Activated CD8-positive, alpha-beta memory T cell treated with anti-CD3 and anti-CD28 coated beads for 1 hour (primary cell): ENCODE measurements around the gene STIL.
"Not testable (repeated sequence)": the region's sequence is repeated elsewhere in the genome, so short reads cannot be mapped to it uniquely, and the experiment has no call there.

Source experiments
- DNase-seq, 2 donors: peaks; one replicate each; pipeline ENCODE4 v3.0.0-alpha.2; 2020; ENCODE audit warnings: low read depth in 1 of 2; ENCODE audit errors: extremely low read depth in 1 of 2

Gene STIL

DNA sequence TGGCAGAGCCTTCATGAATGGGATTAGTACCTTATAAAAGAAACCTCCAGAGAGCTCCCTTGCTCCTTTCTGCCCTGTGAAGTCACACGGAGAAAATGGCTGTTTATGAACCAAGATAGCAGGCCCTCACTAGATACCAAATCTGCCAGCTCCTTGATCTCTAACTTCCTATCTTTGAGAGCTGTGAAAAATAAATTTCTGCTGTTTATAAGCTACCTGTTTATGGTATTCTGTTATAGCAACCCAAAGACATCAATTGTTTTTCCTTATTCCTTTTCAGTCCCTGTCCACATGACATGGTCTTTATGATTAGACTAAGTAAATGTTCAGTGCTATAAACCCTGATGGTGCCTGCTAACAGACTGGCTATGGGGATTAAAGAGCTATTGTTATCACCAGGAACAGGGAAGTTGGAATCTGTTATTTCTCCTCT, 9.7 kb upstream of the STIL start:
- DNase-seq: no peak

DNA sequence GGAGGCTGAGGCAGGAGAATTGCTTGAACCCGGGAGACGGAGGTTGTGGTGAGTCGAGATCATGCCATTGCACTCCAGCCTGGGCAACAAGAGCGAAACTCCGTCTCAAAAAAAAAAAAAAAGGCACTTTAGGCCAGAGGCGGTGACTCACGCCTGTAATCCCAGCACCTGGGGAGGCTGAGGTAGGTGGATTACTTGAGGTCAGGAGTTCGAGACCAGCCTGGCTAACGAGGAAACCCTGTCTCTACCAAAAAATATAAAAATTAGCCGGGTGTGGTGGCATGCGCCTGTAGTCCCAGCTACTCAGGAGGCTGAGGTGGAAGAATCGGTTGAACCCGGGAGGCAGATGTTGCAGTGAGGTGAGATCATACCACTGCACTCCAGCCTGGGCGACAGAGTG, 6.0 kb upstream of the STIL start:
- not testable (repeated sequence) for DNase-seq

DNA sequence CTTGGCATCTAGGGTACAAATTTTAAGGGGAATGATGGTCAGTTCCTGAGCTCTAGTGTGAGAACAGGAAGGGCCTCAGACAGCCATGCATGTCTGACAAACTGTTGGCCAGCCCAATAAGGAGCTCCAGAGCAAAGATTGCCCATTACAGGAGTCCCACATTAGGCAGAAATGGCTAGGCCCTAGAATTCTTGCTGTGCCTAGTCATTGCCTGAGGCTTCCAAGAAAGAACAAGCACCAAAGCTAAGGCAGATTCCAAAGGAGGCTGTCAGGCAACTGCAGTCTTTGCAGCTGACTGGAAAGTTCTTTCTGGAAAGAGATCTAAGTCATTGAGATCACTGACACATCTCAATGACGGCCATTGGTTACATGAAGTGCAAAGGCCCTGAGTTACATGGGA, 3.9 kb upstream of the STIL start:
- DNase-seq: no peak

DNA sequence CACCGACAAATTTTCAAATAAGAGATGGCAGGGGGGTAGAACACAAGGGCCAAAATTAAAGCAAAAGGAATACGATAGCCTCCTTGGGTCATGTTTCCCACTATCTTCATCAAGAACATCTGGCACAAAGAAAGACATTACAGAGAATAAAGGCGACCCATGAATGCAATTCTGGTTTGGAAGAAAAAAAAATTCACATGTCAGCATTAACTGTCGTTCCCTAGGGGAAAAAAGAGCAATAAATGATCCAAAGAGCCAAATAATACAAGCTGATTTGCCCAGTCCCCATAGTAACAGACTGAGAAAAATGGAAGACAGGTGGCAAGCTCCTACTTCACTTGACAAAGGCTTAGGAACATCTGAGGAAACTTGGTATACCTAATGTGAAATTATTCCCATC, 4.5 kb downstream of the STIL start:
- DNase-seq: no peak

DNA sequence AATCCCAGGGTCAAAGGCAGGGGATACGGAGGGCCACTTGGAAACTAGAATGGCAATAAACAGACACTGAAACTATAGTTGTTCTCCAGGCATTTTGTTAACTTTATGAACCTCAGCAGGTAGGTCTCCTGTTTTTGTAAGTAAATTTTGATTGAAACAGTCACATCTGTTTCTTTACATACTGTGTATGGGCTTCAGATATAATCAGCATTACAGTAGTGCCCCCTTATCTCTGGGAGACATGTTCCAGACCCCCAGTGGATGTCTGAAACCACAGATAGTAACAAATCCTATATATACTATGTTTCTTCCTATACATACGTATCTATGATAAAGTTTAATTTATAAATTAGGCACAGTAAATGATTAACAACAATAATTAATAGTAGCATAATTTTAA, 11.5 kb downstream of the STIL start:
- DNase-seq: no peak

DNA sequence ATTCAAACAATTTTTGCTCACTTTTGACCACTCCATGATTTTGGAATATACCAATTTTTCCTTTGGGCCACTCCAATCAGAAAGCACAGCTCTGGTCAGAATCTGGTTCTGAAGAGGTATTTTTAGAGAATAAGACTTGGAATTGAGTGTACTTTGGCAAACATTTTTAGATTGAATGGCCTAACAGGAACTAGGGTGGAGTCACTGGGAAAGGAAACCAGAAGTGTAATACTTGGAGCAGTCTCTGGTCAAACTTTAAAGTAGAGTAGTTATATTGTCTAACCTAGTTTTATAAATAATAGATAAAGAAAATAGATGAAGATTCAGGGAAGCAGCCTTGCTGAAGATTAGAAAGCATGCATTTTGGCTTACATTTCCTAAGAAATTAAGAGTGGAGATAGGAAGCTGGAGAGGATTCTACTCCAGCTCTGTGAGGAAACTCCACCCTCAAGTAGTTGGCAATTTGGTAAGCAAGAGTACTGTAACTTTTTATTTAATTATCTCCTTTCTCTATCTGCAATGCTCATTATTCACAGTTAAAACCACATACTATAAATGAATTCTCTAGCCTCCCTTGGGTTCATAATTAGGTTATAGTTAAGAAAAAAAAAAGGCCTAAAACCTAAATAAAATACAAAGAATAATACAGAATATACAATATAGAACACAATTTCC, 15.8 kb downstream of the STIL start:
- DNase-seq: no peak

DNA sequence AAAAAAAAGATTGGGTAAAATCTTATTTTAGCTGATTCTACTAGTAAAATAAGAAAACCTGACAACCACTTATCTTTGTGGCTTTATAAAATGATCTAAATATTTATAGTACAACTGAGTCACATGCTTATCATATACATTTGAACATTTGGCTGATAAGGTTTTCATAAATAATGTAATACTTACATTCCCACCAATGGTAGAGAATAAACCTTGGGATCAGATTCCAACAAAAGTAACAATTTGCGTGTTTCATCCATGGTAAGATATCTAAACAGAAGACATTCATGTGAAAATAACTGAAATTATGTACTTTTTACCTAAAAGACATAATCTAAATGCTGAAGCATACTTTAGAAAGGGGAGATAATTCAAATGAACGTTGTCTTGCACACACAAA, 18.4 kb downstream of the STIL start:
- no peak for DNase-seq

DNA sequence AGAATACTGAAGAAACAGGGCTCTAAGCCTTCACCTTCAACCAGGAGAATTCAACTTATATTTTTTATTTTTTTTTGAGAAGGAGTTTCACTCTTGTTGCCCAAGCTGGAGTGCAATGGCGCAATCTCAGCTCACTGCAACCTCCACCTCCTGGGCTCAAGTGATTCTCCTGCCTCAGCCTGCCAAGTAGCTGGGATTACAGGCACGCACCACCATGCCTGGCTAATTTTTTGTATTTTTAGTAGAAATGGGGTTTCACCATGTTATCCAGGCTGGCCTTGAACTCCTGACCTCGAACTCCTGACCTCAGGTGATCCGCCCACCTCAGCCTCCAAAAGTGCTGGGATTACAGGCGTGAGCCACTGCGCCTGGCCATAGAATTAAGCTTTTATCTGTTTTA, 19.1 kb downstream of the STIL start:
- DNase-seq: not testable (repeated sequence)

DNA sequence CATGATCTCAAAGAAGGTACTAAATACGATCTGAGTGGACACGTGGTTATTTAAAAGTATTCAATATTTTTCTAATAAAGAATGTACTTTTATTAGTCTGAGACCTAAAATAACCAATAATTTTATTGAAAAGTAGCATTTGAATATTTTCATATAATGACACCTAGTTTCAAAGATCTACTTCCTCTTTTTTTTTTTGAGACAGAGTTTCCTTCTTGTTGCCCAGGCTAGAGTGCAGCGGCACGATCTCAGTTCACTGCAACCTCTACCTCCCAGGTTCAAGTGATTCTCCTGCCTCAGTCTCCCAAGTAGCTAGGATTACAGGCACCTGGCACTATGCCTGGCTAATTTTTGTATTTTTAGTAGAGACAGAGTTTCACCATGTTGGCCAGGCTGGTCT, 25.8 kb downstream of the STIL start:
- not testable (repeated sequence) for DNase-seq

DNA sequence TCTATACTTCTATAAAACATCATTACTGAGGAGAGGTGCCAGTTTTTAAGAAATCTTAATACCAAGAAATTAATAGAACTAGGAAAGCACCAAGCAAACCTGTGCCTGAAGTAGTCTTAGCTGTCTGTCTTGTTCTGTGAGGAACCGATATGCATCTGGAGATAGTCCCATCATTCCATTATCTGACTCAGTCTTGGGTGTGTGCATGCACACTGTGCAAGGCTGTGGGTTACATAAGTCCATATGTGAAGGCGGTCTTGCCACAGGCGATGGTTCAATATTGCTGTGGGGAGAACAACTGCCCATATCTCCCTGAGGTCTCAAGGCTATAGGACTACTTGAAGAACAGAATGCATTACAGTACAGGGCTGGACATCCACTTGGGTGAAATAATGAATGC, 33.8 kb downstream of the STIL start:
- no peak for DNase-seq

DNA sequence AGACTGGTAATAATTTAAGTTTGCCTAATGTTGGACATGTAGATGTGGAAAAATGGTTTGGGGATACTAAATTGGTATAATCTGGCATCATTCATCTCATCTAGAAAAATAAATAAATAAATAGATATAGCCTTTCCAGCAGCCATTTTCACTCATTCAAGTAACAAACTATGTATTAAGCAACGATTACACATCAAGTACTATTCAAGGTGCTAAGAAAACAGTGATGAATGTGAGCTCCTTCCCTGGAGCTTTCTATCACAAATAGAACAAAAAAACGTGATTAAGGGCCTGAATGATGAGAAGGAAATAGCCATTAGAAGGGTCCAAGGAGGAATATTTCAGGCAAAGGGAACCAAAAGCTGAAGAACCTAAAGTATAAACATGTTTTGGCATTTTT, 37.1 kb downstream of the STIL start:
- no peak for DNase-seq

DNA sequence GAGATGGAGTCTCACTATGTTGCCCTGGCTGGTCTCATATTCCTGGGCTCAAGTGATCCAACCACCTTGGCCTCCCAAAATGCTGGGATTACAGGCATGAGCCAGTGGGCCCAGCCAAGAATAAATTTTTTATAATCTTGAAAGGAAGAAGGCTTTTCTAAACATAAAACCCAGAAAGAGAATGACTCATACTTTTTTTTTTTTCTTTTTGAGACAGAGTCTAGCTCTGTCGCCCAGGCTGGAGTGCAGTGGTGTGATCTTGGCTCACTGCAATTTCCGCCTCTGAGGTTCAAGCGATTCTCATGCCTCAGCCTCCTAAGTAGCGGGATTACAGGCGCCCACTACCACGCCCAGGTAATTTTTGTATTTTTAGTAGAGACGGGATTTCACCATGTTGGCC, 38.1 kb downstream of the STIL start:
- DNase-seq: not testable (repeated sequence)

DNA sequence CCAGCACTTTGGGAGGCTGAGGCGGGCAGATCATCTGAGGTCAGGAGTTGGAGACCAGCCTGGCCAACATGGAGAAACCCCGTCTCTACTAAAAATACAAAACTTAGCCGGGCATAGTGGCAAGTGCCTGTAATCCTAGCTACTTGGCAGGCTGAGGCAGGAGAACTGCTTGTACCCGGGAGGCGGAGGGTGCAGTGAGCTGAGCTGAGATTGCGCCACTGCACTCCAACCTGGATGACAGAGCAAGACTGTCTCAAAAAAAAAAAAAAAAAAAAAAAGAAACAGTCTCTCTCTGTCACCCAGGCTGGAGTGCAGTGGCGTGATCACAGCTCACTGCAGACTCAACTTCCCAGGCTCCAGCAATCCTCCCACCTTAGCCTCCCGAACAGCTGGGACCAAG, 48.4 kb downstream of the STIL start:
- DNase-seq: not testable (repeated sequence)

DNA sequence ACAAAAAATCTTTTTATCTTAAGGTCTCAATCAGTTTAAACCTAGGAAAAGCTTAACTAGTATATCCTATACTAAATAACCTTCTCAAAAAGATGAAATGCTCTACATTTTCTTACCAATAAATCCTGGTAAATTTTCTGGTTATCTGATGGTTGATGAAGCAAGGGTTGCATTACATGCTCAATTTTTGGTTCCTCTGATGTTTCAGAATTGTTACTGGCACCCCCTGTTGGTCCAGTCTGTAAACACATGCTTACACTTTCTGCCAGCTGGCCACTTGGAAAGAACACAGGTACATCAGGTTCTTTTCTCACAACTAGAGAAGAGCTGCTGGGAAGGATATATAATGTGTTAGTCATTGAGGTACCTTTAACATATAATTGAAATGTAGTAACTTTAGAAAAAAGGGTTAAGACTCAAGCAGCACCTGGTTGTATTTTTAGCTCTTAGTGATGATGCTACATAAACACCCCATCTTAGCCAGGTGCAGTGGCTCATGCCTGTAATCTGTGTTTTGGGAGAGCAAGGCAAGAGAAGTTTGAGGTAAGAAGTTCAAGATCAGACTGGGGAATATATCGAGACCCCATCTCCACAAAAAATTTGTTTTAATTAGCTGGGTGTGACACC, 51.0 kb downstream of the STIL start:
- DNase-seq: peak in 1 of 2 donors; percentile 2

DNA sequence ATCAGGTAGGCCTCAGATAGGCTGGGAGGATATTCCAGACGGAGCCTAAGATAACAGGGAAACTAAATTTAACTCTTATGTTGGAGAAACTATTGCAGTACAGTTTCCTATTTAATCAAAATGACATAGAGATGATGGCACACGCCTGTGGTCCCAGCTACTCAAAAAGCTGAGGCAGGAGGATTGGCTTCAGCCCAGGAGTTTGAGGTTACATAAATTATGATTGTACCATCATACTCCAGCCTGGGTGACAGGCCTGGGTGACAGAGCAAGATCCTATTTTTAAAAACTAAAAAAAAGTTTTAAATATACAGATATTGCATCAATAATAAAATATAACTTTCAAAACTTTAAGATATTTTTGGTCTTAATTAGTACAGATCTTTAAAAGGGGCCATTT, 56.7 kb downstream of the STIL start:
- DNase-seq: no peak

DNA sequence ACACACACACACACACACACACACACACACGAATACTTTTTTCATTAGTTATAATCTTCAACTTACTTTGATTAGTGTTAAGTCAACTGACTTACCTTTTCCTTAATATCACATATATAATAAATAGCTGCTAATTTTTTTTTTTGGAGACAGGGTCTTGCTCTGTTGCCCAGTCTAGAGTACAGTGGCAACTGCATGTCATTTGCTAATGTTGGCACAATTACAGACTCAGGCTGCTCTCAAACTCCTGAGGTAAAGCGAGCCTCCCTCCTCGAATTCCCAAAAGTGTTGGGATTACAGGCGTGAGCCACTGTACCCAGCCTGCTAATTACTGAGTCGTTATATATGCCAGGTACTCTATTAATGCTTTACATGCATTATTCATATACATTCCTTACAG, 61.2 kb downstream of the STIL start:
- no peak for DNase-seq

DNA sequence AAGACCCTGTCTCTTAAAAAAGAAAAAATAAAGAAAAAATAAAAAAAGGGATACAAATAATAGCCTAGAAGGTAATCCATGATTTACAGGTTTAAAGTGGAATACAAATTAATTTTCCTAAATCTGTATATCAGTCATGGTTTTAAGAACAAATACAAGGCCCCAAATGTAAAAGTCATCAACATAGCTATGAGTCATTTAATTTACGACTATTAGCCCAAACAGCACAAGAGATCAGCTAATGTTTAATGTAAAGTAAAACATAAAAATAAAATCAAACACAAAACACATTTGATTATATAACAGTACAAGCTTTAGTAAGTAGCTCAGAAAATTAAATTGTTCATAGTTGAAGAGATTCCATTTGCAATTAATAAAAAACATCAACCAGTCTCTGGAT, 61.6 kb downstream of the STIL start:
- no peak for DNase-seq

DNA sequence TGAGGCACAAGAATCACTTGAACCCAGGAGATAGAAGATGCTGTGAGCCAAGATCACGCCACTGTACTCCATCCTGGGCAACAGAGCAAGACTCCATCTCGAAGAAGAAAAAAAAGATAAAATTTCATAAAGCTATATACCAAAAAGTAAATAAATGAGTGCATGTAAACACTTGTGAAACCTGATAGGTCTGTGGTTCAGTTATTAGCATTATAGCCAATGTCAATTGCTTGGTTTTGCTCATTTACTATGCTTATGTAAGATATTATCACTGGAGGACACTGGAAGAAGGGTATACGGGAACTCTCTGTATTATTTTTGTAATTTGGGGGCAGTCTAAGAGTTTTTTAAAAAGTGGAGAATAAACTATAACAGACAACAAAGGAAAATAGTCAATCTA, 64.2 kb downstream of the STIL start:
- no peak for DNase-seq

DNA sequence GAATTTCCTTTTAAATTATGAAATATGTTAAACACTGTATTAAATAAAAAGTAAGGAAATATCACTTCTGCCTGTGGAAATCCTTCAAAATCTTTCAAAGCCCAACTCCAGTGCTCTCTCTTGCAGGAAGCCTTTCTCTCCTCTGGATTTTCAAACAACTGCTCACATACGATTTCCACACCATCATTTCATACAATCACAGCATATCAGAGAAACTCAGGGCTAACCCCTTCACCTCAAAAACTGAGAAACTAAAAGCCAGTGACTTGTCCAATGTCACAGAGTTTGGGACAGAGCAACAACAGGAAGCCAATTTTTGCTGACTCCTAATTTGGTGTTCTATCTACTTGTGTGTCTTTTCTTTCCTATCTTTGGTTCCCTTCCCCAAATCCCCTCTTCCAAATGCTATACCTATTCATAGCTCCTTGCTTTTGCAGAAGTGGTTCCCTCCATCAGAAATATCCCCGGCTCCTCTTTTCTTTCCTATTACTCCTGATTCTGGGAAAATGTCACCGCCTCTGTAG, 69.5 kb downstream of the STIL start:
- DNase-seq: no peak

DNA sequence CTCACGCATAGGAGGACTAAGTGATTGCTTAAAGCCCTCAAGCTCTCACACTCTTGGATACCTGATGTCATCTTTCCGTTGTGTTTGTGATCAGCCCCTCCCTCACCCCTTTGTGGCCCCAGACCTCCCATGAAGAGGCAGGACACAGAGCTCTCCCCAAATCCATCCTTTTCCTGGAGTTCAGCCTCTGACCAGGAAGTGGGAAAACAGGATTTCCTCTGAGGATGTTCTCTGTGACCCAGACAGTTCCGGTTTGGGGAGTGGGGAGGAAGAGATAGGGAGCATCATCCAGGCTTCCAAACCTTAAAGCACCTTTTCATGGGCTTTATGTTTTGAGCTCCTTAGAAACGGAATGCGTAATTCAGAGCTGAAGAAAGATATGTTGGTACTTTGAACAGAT, 70.0 kb downstream of the STIL start:
- no peak for DNase-seq

DNA sequence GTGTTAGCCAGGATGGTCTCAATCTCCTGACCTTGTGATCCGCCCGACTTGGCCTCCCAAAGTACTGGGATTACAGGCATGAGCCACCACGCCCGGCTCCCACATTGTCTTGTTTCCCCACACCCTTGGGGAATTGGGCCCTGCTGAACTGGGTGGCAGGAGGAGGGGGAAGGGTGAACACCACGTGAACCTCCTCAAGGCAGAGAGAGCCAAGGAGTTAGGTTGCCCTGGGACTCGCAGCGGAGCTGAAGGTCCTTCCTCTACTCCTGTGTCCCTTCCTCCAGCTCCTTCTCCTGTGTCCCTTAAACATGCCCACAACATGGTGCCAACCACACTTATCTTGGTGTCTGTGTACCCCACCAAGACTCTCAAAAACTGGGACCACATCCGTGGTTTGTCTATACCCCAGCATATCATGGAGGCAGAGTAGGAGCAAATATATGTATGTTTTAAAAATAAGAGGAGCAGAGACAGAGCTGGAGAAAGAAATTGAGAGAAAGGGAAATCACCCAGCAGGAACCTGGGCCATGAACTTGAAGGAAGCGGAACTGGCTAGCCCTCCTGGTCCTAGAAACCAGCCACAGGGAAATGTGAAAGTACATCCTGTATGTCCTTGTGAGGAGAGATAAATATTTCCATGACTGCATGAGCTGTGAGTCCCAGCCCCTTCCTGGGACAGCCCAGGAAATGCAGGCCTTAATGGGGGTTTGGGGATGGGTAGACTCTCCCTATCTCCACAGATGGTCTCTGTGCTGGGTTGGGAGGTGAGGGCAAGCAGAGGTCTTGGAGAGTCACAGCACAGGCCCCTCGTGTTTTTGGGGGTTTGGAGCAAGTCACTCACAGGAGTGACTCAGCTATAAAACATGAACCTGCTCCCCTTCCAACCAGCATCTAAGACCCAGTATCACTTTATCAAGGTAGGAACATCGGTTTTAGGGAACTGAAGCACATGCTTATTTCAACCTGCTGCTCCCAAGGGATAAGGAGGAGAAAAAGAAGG, 72.5 kb downstream of the STIL start:
- no peak for DNase-seq
